C4-2B (cell line): ENCODE results near the gene OR52B4.

Experiments used
- CTCF ChIP-seq: fragments of 450-650 bp; conservative IDR thresholded peaks from 2 replicates; pipeline ENCODE4 v1.5.1; 2017; ENCODE audit warnings: mild to moderate bottlenecking
- ZFX ChIP-seq: fragments of 450-650 bp; IDR thresholded peaks from 2 replicates; pipeline ENCODE4 v1.6.1; 2017

- TF ChIP-seq CTCF (no peak), ZFX (no peak)
Observed at GRCh38 chr11:4388221-4388620, 20.0 kb upstream of the OR52B4 start.
